H4 (cell line): Measurements from ENCODE around the gene ESR2. TPM values are rescaled to one million over a fixed set of nuclear protein-coding genes. Genes with fewer than 3 reads are reported as not detected.
"Not testable (repeated sequence)": the region's sequence is repeated elsewhere in the genome, so short reads cannot be mapped to it uniquely, and the experiment has no call there.

Experiments
- DNase-seq: peaks from one replicate; pipeline ENCODE4 v3.0.0-alpha.2; 2015; ENCODE audit warnings: low spot score
- total RNA-seq: library from RNA; depleted of rRNA; stranded (reverse); fragments of >200 nt; shearing (Covaris generic); gene quantifications from 2 replicates; pipeline ENCODE4 v1.2.3, GENCODE V29; 2014

Gene ESR2
- total RNA-seq, 1 experiment from 2014 or later, result not detected

- DNase-seq, result no peak
Observed at GRCh38 chr14:64147126-64147790, 146.9 kb downstream of the ESR2 start.

- no peak for DNase-seq
Observed at GRCh38 chr14:64137657-64138290, 156.4 kb downstream of the ESR2 start.

GRCh38 chr14:64126548-64126947 is 167.6 kb downstream of the ESR2 start:
- DNase-seq, result no peak

GRCh38 chr14:64125270-64125669 is 168.9 kb downstream of the ESR2 start:
- DNase-seq, result no peak

- DNase-seq, result no peak
Observed at GRCh38 chr14:64123241-64123822, 170.8 kb downstream of the ESR2 start.

- DNase-seq, result no peak
Observed at GRCh38 chr14:64119980-64120379, 174.2 kb downstream of the ESR2 start.

- no peak for DNase-seq
Observed at GRCh38 chr14:64119500-64119899, 174.7 kb downstream of the ESR2 start.

- DNase-seq, result no peak
Observed at GRCh38 chr14:64118892-64119291, 175.3 kb downstream of the ESR2 start.

- not testable (repeated sequence) for DNase-seq
Observed at GRCh38 chr14:64118403-64118742, 175.8 kb downstream of the ESR2 start.

- DNase-seq, result no peak
Observed at GRCh38 chr14:64117671-64118402, 176.3 kb downstream of the ESR2 start.

GRCh38 chr14:64115401-64115800 is 178.8 kb downstream of the ESR2 start:
- no peak for DNase-seq

GRCh38 chr14:64114796-64115195 is 179.4 kb downstream of the ESR2 start:
- no peak for DNase-seq

GRCh38 chr14:64114166-64114565 is 180.0 kb downstream of the ESR2 start:
- no peak for DNase-seq

- DNase-seq, result no peak
Observed at GRCh38 chr14:64112867-64113678, 181.1 kb downstream of the ESR2 start.

- DNase-seq, result no peak
Observed at GRCh38 chr14:64110802-64111201, 183.4 kb downstream of the ESR2 start.

GRCh38 chr14:64109819-64110554 is 184.2 kb downstream of the ESR2 start:
- DNase-seq, result no peak

- no peak for DNase-seq
Observed at GRCh38 chr14:64107438-64107837, 186.7 kb downstream of the ESR2 start.

- DNase-seq, result no peak
Observed at GRCh38 chr14:64098120-64098519, 196.1 kb downstream of the ESR2 start.

- no peak for DNase-seq
Observed at GRCh38 chr14:64095620-64096019, 198.6 kb downstream of the ESR2 start.

GRCh38 chr14:64092940-64093339 is 201.2 kb downstream of the ESR2 start:
- DNase-seq, result no peak

- no peak for DNase-seq
Observed at GRCh38 chr14:64092338-64092737, 201.8 kb downstream of the ESR2 start.
